K562 (cell line): ENCODE data around the gene SCN1B. TPM values are rescaled to one million over a fixed set of nuclear protein-coding genes. Genes with fewer than 3 reads are reported as not detected.

ENCODE experiments used
- FOXO4 ChIP-seq: fragments of 450-650 bp; formaldehyde crosslinking; IDR thresholded peaks from 2 replicates; pipeline ENCODE4 v1.4.0; 2020; ENCODE audit warnings: mild to moderate bottlenecking, moderate library complexity
- HIVEP1 ChIP-seq: fragments of 250-450 bp; sonication (Bioruptor Pico); IDR thresholded peaks from 2 replicates; pipeline ENCODE4 v1.4.0; 2020; ENCODE audit warnings: mild to moderate bottlenecking
- HSF4 ChIP-seq: fragments of 250-450 bp; sonication (Bioruptor Pico); IDR thresholded peaks from 2 replicates; pipeline ENCODE4 v2.1.2; 2022; ENCODE audit warnings: mild to moderate bottlenecking, moderate library complexity, borderline replicate concordance
- JUNB ChIP-seq: fragments of 450-650 bp; formaldehyde crosslinking; conservative IDR thresholded peaks from 2 replicates; pipeline ENCODE4 v1.4.0; 2020; ENCODE audit warnings: mild to moderate bottlenecking
- NKRF ChIP-seq: fragments of 450-650 bp; IDR thresholded peaks from 2 replicates; pipeline ENCODE4 v1.6.1; 2016; ENCODE audit warnings: borderline replicate concordance
- SNRNP70 ChIP-seq: fragments of 200-400 bp; formaldehyde crosslinking; optimal IDR thresholded peaks from 2 replicates; pipeline ENCODE3; 2017; ENCODE audit warnings: low read depth, low read length
- ZBTB5 ChIP-seq: fragments of 450-650 bp; IDR thresholded peaks from 2 replicates; pipeline ENCODE4 v1.6.1; 2017; ENCODE audit warnings: antibody characterized with exemption
- polyA plus RNA-seq, 8 experiments: library from polyadenylated mRNA; depleted of rRNA in 4 of 8; stranded (reverse) in 5 of 8; unstranded in 3 of 8; fragments of >200 nt; fragmentation: Nextera tagmentation in 2 of 8; fragmentation: Illumina TruSeq in 1 of 8; extraction: Ambion mirVana in 2 of 8; extraction: Trizol in 1 of 8; gene quantifications; 2 replicates each; pipeline versions ENCODE4 v1.2.1 to v1.2.3, GENCODE V29; 2011 to 2014; ENCODE audit warnings: inconsistent platforms in 1 of 8, missing spikeins in 1 of 8
- total RNA-seq, 7 experiments: library from RNA; depleted of rRNA in 6 of 7; stranded (reverse); fragments of >200 nt in 6 of 7; fragmentation: Illumina TruSeq in 2 of 7; extraction: Trizol in 2 of 7; gene quantifications; 2 replicates each; pipeline versions ENCODE4 v1.2.1 to v1.2.3, GENCODE V29; 2011 to 2021; ENCODE audit warnings: low replicate concordance in 1 of 7

Gene SCN1B
- total and polyA plus RNA-seq, 9 of the 15 experiments (the other 6 are each of a cell fraction or from before 2014, with no cell fraction given): 0.03 to 2.5 (median 0.91) TPM

GRCh38 chr19:35065574-35065973 lies 35.3 kb downstream of the SCN1B start (continued):
- TF ChIP-seq ZBTB5: no peak
- TF ChIP-seq JUNB: no peak
- TF ChIP-seq SNRNP70: no peak
- no peak for TF ChIP-seq NKRF
- TF ChIP-seq HIVEP1 (CRISPR knock-in tag): no peak
- no peak for TF ChIP-seq HSF4 (CRISPR knock-in tag)
- no peak for TF ChIP-seq FOXO4
